ENCODE data around the gene CNTNAP2. TPM values are rescaled to one million over a fixed set of nuclear protein-coding genes. Genes with fewer than 3 reads are reported as not detected.
"Not testable (repeated sequence)": the region's sequence is repeated elsewhere in the genome, so short reads cannot be mapped to it uniquely, and the experiment has no call there.

Gene CNTNAP2
- total RNA-seq, 6 experiments from 2014 or later, result 1.8 to 8.1 (median 3.9) TPM

DNA sequence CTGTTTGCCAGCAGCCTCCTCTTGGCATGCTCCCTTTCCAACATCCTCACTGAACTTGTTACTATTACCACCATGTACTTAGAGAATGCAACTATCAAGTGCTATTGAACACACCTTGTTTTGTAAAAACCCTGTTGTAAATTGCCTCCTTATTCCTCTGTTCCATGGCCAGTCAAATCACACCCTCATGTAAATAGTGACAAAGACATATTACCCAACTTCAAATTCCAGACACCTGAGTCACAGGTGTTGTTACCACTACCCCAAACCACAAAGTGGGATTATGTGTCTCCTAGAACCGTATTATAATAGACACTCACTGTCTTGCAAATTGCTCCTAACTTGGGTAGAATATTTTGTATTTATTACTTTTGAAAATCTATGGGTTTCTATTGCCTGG, 2210.8 kb downstream of the CNTNAP2 start:
- ATAC-seq, result peak in 1 of 4 donors; percentile 84
- whole genome bisulfite sequencing (ENCODE audit: insufficient coverage, low coverage, low lambda C conversion rate, missing lambda C conversion rate), result 33% methylated on average over 1 of the region's 1 CpG
- Histone ChIP-seq H3K4me1 (no peaks in the 10 kb centered on the region), H3K36me3 (no peaks in the 10 kb centered on the region), H3K27ac (no peak overlapping the region), H3K9me3 (no peaks in the 10 kb centered on the region), H3K4me3 (no peak overlapping the region), H3K27me3 (no peaks in the 10 kb centered on the region)
- no peak for DNase-seq
- no peak for TF ChIP-seq POLR2A (IDR thresholded peaks at IDR 0.05)
- TF ChIP-seq, protein P1, sequence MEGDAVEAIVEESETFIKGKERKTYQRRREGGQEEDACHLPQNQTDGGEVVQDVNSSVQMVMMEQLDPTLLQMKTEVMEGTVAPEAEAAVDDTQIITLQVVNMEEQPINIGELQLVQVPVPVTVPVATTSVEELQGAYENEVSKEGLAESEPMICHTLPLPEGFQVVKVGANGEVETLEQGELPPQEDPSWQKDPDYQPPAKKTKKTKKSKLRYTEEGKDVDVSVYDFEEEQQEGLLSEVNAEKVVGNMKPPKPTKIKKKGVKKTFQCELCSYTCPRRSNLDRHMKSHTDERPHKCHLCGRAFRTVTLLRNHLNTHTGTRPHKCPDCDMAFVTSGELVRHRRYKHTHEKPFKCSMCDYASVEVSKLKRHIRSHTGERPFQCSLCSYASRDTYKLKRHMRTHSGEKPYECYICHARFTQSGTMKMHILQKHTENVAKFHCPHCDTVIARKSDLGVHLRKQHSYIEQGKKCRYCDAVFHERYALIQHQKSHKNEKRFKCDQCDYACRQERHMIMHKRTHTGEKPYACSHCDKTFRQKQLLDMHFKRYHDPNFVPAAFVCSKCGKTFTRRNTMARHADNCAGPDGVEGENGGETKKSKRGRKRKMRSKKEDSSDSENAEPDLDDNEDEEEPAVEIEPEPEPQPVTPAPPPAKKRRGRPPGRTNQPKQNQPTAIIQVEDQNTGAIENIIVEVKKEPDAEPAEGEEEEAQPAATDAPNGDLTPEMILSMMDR (IDR thresholded peaks at IDR 0.05), result no peak
- intact Hi-C loops (cut with DNase I), result no loop called here

DNA sequence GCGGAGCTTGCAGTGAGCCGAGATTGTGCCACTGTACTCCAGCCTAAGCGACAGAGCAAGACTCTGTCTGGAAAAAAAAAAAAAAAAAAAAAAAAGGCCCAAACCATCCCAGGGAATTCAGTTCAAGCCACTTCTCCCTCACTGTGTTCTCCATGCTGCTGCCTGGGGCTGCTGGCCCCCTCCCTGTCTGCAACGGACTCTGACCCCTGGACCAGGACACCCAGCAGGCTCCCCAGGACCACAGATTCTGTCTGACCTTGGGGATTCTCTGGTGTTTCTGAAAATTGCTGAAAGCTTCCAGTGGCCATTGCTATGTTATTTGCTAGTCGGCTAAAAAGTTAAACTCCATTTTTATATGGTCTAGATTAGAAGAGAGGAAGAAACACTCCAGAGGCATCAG, 2212.3 kb downstream of the CNTNAP2 start:
- no peaks in the 10 kb centered on the region for H3K9me3 ChIP-seq
- ATAC-seq, result no peak
- intact Hi-C loops (cut with DNase I), result no loop called here
- no peak for DNase-seq
- H3K4me3 ChIP-seq, result no peak overlapping the region
- 75% methylated on average over 4 of the region's 5 CpGs for WGBS (ENCODE audit: insufficient coverage, low coverage, low lambda C conversion rate, missing lambda C conversion rate)
- H3K36me3 ChIP-seq, result no peaks in the 10 kb centered on the region
- no peak overlapping the region for H3K27ac ChIP-seq
- TF ChIP-seq, protein P1 (IDR thresholded peaks at IDR 0.05), result no peak
- no peak for TF ChIP-seq POLR2A (IDR thresholded peaks at IDR 0.05)
- H3K4me1 ChIP-seq, result no peaks in the 10 kb centered on the region
- no peaks in the 10 kb centered on the region for H3K27me3 ChIP-seq

- Histone ChIP-seq H3K4me1 (no peaks in the 10 kb centered on the region), H3K9me3 (no peaks in the 10 kb centered on the region), H3K4me3 (no peak overlapping the region), H3K36me3 (no peaks in the 10 kb centered on the region), H3K27me3 (no peaks in the 10 kb centered on the region), H3K27ac (no peak overlapping the region)
- no peak for TF ChIP-seq POLR2A (IDR thresholded peaks at IDR 0.05)
- intact Hi-C loops (cut with DNase I), result no loop called here
- ATAC-seq (no peak), DNase-seq (no peak)
- 86% methylated on average over 15 of the region's 15 CpGs for WGBS (ENCODE audit: insufficient coverage, low coverage, low lambda C conversion rate, missing lambda C conversion rate)
These were observed 2213.7 kb downstream of the CNTNAP2 start for GRCh38 chr7:148330124-148330818.

GRCh38 chr7:148330822-148331221, 2214.2 kb downstream of the CNTNAP2 start:
- Histone ChIP-seq H3K27me3 (no peaks in the 10 kb centered on the region), H3K9me3 (no peaks in the 10 kb centered on the region), H3K36me3 (no peaks in the 10 kb centered on the region), H3K4me1 (no peaks in the 10 kb centered on the region), H3K27ac (no peak overlapping the region), H3K4me3 (no peak overlapping the region)
- ATAC-seq, result no peak
- WGBS (ENCODE audit: insufficient coverage, low coverage, low lambda C conversion rate, missing lambda C conversion rate), result 64% methylated on average over 8 of the region's 9 CpGs
- DNase-seq, result no peak
- TF ChIP-seq, protein P1 (IDR thresholded peaks at IDR 0.05), result no peak
- no peak for TF ChIP-seq POLR2A (IDR thresholded peaks at IDR 0.05)
- intact Hi-C loops (cut with DNase I), result no loop called here

- intact Hi-C loops (cut with DNase I); H3K36me3 ChIP-seq; H3K4me3 ChIP-seq; H3K4me1 ChIP-seq; H3K9me3 ChIP-seq; H3K27ac ChIP-seq; ATAC-seq; H3K27me3 ChIP-seq: not testable (repeated sequence)
- WGBS (ENCODE audit: insufficient coverage, low coverage, low lambda C conversion rate, missing lambda C conversion rate), result 61% methylated on average over 11 of the region's 11 CpGs
- DNase-seq, result peak in 1 of 3 donors; percentile 55
These were observed 2214.9 kb downstream of the CNTNAP2 start for GRCh38 chr7:148331456-148331855.
